ENCODE results near the gene MPDZ. TPM values are rescaled to one million over a fixed set of nuclear protein-coding genes. Genes with fewer than 3 reads are reported as not detected.
A peak's percentile ranks its signal among the peaks of the same experiment; 100 is the strongest.

The MPDZ gene
- 16.6 TPM for total RNA-seq (2021; ENCODE audit: unreplicated experiment)
- 7.8 TPM for polyA plus RNA-seq (2012; ENCODE audit: insufficient read length)
- percentile 63 among the genes with signal in this experiment for Bru-seq, nascent RNA
- BruChase-seq, experiment 1, labeled RNA remaining after a 2-hour chase = percentile 61 among the genes with signal in this experiment
- BruChase-seq, experiment 2, labeled RNA remaining after a 6-hour chase = percentile 61 among the genes with signal in this experiment
- long read RNA-seq, full-length matches to known transcripts = 1 of 20 reads
- long read RNA-seq, partial matches to known transcripts = 4 of 20 reads
- long read RNA-seq, other reads (novel, unspliced or antisense) = 15 of 20 reads

- in situ Hi-C loops (cut with HindIII; ENCODE audit: low pct_unique_long_range_greater_than_20kb, low sequenced_read_pairs) = no loop called here
- CTCF ChIA-PET = no interaction called here
Measured at GRCh38 chr9:13279284-13280141, at the start of gene MPDZ. Gene MPDZ, minus strand, starts transcription at chr9:13279692. Its CDS starts 29,377 bp downstream, at chr9:13250315.

More at GRCh38 chr9:13279284-13280141, at the start of gene MPDZ:
- BruUV-seq (replicated peaks) = no TSS peak
- Histone ChIP-seq H3K4me3 (ENCODE audit: low read depth in 2 of 2, low read length in 2 of 2) (peak within 1 kb of the TSS; percentile 52 to 62), H3K4me1 (ENCODE audit: control insufficient read depth, insufficient read depth, low read length) (no peaks in the 10 kb centered on the region), H3K9me3 (ENCODE audit: control insufficient read depth, insufficient read depth, low read depth, low read length) (no peaks in the 10 kb centered on the region), H3K36me3 (ENCODE audit: control insufficient read depth, insufficient read depth, low read length) (no peaks in the 10 kb centered on the region), H3K27me3 (ENCODE audit: control insufficient read depth, insufficient read depth, low read length) (no peaks in the 10 kb centered on the region), H3K27ac (ENCODE audit: low read length) (peak within 1 kb of the TSS; percentile 72; the same call in 1 of the 2 replicates)
- TF ChIP-seq TCF7L2 (IDR thresholded peaks at IDR 0.05; ENCODE audit: low read depth, low read length) (no peak), SIN3A (IDR thresholded peaks at IDR 0.05; ENCODE audit: borderline replicate concordance, insufficient read depth, low read depth, low read length) (no peak), POLR2AphosphoS5 (IDR thresholded peaks at IDR 0.05; ENCODE audit: low read depth, low read length) (no peak), CTCF (IDR thresholded peaks at IDR 0.05) (no peak), REST (IDR thresholded peaks at IDR 0.05; ENCODE audit: insufficient read depth in 1 of 2, low read depth in 2 of 2, low read length in 1 of 2) (no peak)
- intact Hi-C loops (cut with micrococcal nuclease; ENCODE audit: unreplicated experiment) = no loop called here
- POLR2A ChIA-PET = no interaction called here
- ATAC-seq (peak; percentile 91), DNase-seq (ENCODE audit: low read depth, low spot score) (no peak)
